Vagina (tissue), 2 donors: ENCODE results near the gene OXA1L.

ENCODE experiments used
- CTCF ChIP-seq, 3 experiments: fragments of 450-650 bp in 2 of 3; fragments of 200-600 bp in 1 of 3; sonication (generic) in 1 of 3; IDR thresholded peaks; one replicate each; pipeline ENCODE4 v1.5.1; 2017 to 2019; ENCODE audit warnings: antibody characterized with exemption in 3 of 3, mild to moderate bottlenecking in 2 of 3, moderate library complexity in 2 of 3
- POLR2A ChIP-seq, 2 donors: fragments of 450-650 bp; IDR thresholded peaks; one replicate each; pipeline ENCODE4 v1.6.1; 2017; ENCODE audit warnings: antibody characterized with exemption in 2 of 2, mild to moderate bottlenecking in 2 of 2, moderate library complexity in 2 of 2

GRCh38 chr14:22794551-22794951 is 28.1 kb downstream of the OXA1L start:
- TF ChIP-seq CTCF (IDR thresholded peaks at IDR 0.05) (no peak), POLR2A (IDR thresholded peaks at IDR 0.05) (no peak)
